Stimulated activated CD8-positive, alpha-beta memory T cell treated with anti-CD3 and anti-CD28 coated beads, Interleukin-15, amount 100 ng/mL, for 24 hours (primary cell): ENCODE results near the gene TAX1BP3.

Source experiments
- DNase-seq: peaks from one replicate; pipeline ENCODE4 v3.0.0-alpha.2; 2020; ENCODE audit warnings: low read depth

The TAX1BP3 gene

GRCh38 chr17:3657874-3658783 is 10.2 kb downstream of the TAX1BP3 start:
- no peak for DNase-seq

- no peak for DNase-seq
Observed at GRCh38 chr17:3657588-3657869, 10.8 kb downstream of the TAX1BP3 start.

- no peak for DNase-seq
Observed at GRCh38 chr17:3656755-3657587, 11.4 kb downstream of the TAX1BP3 start.

- DNase-seq: no peak
Observed at GRCh38 chr17:3656353-3656752, 12.0 kb downstream of the TAX1BP3 start.

- no peak for DNase-seq
Observed at GRCh38 chr17:3655766-3656165, 12.6 kb downstream of the TAX1BP3 start.

- no peak for DNase-seq
Observed at GRCh38 chr17:3647769-3648555, 20.4 kb downstream of the TAX1BP3 start.

GRCh38 chr17:3647251-3647650 is 21.1 kb downstream of the TAX1BP3 start:
- no peak for DNase-seq

- DNase-seq: no peak
Observed at GRCh38 chr17:3645310-3645709, 23.1 kb downstream of the TAX1BP3 start.

- no peak for DNase-seq
Observed at GRCh38 chr17:3643889-3644349, 24.5 kb downstream of the TAX1BP3 start.

GRCh38 chr17:3641717-3642486 is 26.5 kb downstream of the TAX1BP3 start:
- no peak for DNase-seq

GRCh38 chr17:3641014-3641413 is 27.4 kb downstream of the TAX1BP3 start:
- DNase-seq: no peak

GRCh38 chr17:3639981-3640596 is 28.3 kb downstream of the TAX1BP3 start:
- DNase-seq: no peak

GRCh38 chr17:3636908-3637373 is 31.4 kb downstream of the TAX1BP3 start:
- no peak for DNase-seq

- peak; percentile 83 for DNase-seq
Observed at GRCh38 chr17:3636154-3636907, 32.0 kb downstream of the TAX1BP3 start, which contains the start of the genes CTNS and SHPK. TSS of gene CTNS (plus strand) at chr17:3636760. CDS start at chr17:3640207, 3,447 bp downstream. TSS of gene SHPK (minus strand) at chr17:3636250. CDS start at chr17:3636219, 31 bp downstream.

GRCh38 chr17:3635474-3636153 is 32.8 kb downstream of the TAX1BP3 start:
- DNase-seq: no peak

GRCh38 chr17:3632287-3632686 is 36.1 kb downstream of the TAX1BP3 start:
- DNase-seq: no peak

GRCh38 chr17:3630781-3631180 is 37.6 kb downstream of the TAX1BP3 start:
- DNase-seq: no peak

GRCh38 chr17:3627769-3628167 is 40.6 kb downstream of the TAX1BP3 start:
- DNase-seq: no peak
